Mesothelial cell of epicardium (in vitro differentiated cells): ENCODE results near the gene MITF. TPM values are rescaled to one million over a fixed set of nuclear protein-coding genes. Genes with fewer than 3 reads are reported as not detected.

Experiments
- DNase-seq, 2 experiments: peaks; one replicate each; pipeline ENCODE4 v3.0.0; 2021; ENCODE audit warnings: low spot score in 2 of 2; ENCODE audit not compliant: unreplicated experiment in 2 of 2
- H3K27ac Mint-ChIP-seq: 2 replicates; pipeline ENCODE4 v1.8.0; 2021; ENCODE audit warnings: mixed read lengths
- H3K27me3 Mint-ChIP-seq: 2 replicates; pipeline ENCODE4 v1.8.0; 2021; ENCODE audit warnings: low read depth, mixed read lengths
- H3K36me3 Mint-ChIP-seq: 2 replicates; pipeline ENCODE4 v1.8.0; 2021; ENCODE audit warnings: mixed read lengths
- H3K4me1 Mint-ChIP-seq: 2 replicates; pipeline ENCODE4 v1.8.0; 2021; ENCODE audit warnings: mixed read lengths
- H3K4me3 Mint-ChIP-seq: 2 replicates; pipeline ENCODE4 v1.8.0; 2021; ENCODE audit warnings: mild to moderate bottlenecking, moderate library complexity, mixed read lengths
- H3K9me3 Mint-ChIP-seq: 2 replicates; pipeline ENCODE4 v1.8.0; 2021; ENCODE audit warnings: mixed read lengths
- total RNA-seq: library from RNA; stranded (reverse); gene quantifications from 3 replicates; pipeline ENCODE4 v1.2.1, GENCODE V29; 2021
- TF ChIP-seq, protein P1 (sequence below): fragments of 200-600 bp; sonication (generic); IDR thresholded peaks from one replicate; pipeline ENCODE4 v1.5.0; 2021; ENCODE audit warnings: antibody characterized with exemption; ENCODE audit not compliant: unreplicated experiment

The MITF gene
- total RNA-seq, 1 donor from 2014 or later, result 7.0 TPM

GRCh38 chr3:69806735-69807438 lies 67.6 kb downstream of the MITF start:
- Mint-ChIP-seq H3K36me3 (no peaks in the 10 kb centered on the region), H3K4me3 (no peak overlapping the region)
- no peak for DNase-seq

DNA sequence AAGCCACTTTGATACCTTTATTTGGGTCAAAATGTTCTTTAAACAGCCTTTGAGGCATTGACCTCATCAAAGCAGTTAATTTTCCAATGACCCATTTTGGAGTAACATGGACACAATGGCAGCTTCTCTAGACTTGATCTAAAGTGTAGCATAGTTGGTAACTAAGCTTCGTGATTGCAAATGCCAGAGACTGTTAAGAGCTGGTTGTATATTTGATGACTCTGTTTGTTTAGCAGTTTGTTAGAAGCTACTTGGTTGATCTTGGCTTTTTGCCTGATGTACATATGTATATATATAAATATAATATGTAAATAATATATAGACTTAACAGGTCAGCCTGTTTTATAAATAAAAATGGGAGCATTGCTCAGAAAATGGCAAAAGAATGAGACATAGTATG lies 68.4 kb downstream of the MITF start:
- Mint-ChIP-seq H3K27ac (peak overlapping the region; percentile 95), H3K9me3 (no peaks in the 10 kb centered on the region), H3K27me3 (no peaks in the 10 kb centered on the region), H3K4me3 (no peak overlapping the region), H3K4me1 (peaks cover 51% of the 10 kb centered on the region), H3K36me3 (no peaks in the 10 kb centered on the region)
- no peak for DNase-seq
- TF ChIP-seq, protein P1, sequence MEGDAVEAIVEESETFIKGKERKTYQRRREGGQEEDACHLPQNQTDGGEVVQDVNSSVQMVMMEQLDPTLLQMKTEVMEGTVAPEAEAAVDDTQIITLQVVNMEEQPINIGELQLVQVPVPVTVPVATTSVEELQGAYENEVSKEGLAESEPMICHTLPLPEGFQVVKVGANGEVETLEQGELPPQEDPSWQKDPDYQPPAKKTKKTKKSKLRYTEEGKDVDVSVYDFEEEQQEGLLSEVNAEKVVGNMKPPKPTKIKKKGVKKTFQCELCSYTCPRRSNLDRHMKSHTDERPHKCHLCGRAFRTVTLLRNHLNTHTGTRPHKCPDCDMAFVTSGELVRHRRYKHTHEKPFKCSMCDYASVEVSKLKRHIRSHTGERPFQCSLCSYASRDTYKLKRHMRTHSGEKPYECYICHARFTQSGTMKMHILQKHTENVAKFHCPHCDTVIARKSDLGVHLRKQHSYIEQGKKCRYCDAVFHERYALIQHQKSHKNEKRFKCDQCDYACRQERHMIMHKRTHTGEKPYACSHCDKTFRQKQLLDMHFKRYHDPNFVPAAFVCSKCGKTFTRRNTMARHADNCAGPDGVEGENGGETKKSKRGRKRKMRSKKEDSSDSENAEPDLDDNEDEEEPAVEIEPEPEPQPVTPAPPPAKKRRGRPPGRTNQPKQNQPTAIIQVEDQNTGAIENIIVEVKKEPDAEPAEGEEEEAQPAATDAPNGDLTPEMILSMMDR, result no peak

More at GRCh38 chr3:69806735-69807438, 67.6 kb downstream of the MITF start:
- Mint-ChIP-seq H3K27me3 (no peaks in the 10 kb centered on the region), H3K4me1 (peaks cover 49% of the 10 kb centered on the region), H3K9me3 (no peaks in the 10 kb centered on the region), H3K27ac (peak overlapping the region; percentile 95)
- TF ChIP-seq, protein P1, result no peak

- H3K36me3 Mint-ChIP-seq, result no peaks in the 10 kb centered on the region
- H3K4me1 Mint-ChIP-seq, result peaks cover 46% of the 10 kb centered on the region
- TF ChIP-seq, protein P1, result no peak
- H3K4me3 Mint-ChIP-seq, result no peak overlapping the region
- no peak for DNase-seq
- no peaks in the 10 kb centered on the region for H3K27me3 Mint-ChIP-seq
- no peaks in the 10 kb centered on the region for H3K9me3 Mint-ChIP-seq
- no peak overlapping the region for H3K27ac Mint-ChIP-seq
These were observed 70.0 kb downstream of the MITF start for GRCh38 chr3:69809076-69809835.

DNA sequence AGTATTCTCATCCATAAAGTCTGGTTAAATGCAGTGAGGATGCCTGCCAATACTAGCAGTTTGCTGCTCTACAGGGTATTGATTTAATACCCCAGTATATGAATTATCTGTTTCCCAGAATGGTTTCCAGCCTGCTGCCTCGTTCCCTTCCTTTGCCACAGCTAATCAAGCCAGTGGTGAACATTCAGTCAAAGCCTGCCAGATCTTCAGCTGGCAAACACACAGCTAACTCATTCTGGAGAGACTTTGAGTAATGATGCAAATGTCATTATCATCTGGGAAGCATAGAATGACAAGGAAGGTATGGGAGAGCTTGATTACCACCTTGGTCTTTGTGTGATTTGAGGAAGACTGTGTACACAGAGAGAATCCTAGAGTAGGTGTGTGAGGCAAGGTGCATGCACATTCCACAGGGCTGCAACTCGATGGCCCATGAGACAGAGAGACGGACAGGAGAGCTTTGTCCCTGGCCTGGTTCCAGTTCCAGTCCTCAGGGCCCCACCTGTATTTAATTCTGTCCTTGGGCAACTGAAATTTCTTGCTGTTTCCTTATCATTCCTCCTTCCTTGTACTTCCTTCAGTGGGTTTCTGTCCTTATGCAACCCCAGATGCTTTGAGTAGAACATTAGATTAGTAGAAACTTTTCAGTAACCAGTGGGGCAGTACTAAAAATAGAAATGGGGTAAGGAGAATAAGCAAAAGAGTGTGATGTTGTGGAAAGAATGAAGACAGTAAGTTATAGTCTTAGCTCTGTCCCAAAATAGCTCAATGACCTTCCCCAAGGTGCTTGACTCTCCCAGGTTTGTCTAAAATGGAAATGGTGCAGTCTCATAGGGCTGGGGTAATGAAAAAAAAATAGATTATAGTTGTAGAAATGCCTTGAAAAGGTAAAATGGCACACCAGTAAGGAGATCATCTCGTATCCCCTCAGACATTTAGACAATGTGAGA lies 72.5 kb downstream of the MITF start:
- Mint-ChIP-seq H3K27ac (no peak overlapping the region), H3K4me1 (peaks cover 28% of the 10 kb centered on the region), H3K4me3 (no peak overlapping the region), H3K36me3 (no peaks in the 10 kb centered on the region), H3K9me3 (no peaks in the 10 kb centered on the region), H3K27me3 (no peaks in the 10 kb centered on the region)
- DNase-seq, result no peak
- TF ChIP-seq, protein P1, result no peak

- no peaks in the 10 kb centered on the region for H3K36me3 Mint-ChIP-seq
- peaks cover 15% of the 10 kb centered on the region for H3K4me1 Mint-ChIP-seq
- H3K27me3 Mint-ChIP-seq, result no peaks in the 10 kb centered on the region
- DNase-seq, result no peak
- H3K9me3 Mint-ChIP-seq, result no peaks in the 10 kb centered on the region
- no peak overlapping the region for H3K4me3 Mint-ChIP-seq
- no peak overlapping the region for H3K27ac Mint-ChIP-seq
- TF ChIP-seq, protein P1, result no peak
These were observed 76.7 kb downstream of the MITF start for GRCh38 chr3:69815970-69816369.
